HL-60 (cell line): Measurements from ENCODE around the gene AQP6.
"Not testable (repeated sequence)": the region's sequence is repeated elsewhere in the genome, so short reads cannot be mapped to it uniquely, and the experiment has no call there.

Experiments used
- DNase-seq, 2 experiments: peaks; one replicate each; pipeline ENCODE4 v3.0.0-alpha.2; 2010 to 2020; ENCODE audit warnings: low read depth in 1 of 2, low spot score in 1 of 2
- H3K27ac ChIP-seq: fragments of 250-450 bp; sonication (Bioruptor Pico); replicated peaks from 2 replicates; pipeline ENCODE4 v1.5.1; 2020; ENCODE audit warnings: mild to moderate bottlenecking, moderate library complexity
- H3K27me3 ChIP-seq: fragments of 250-450 bp; sonication (Bioruptor Pico); 2 replicates; pipeline ENCODE4 v1.5.1; 2021; ENCODE audit warnings: mild to moderate bottlenecking, moderate library complexity; ENCODE audit not compliant: insufficient read depth, poor library complexity, severe bottlenecking
- H3K4me3 ChIP-seq: replicated peaks from 2 replicates; pipeline ENCODE4 v1.5.1; 2011; ENCODE audit warnings: mild to moderate bottlenecking, control low read depth, low read length; ENCODE audit not compliant: insufficient read depth
- CTCF ChIP-seq: IDR thresholded peaks from one replicate; pipeline ENCODE4 v1.5.1; 2011; ENCODE audit warnings: low read length, control low read depth, inconsistent platforms; ENCODE audit not compliant: insufficient read depth
- GABPA ChIP-seq: IDR thresholded peaks from 2 replicates; pipeline ENCODE4 v1.6.1; 2012; ENCODE audit warnings: low read depth
- POLR2AphosphoS5 ChIP-seq: IDR thresholded peaks from 2 replicates; pipeline ENCODE4 v1.6.1; 2012; ENCODE audit warnings: low read depth
- REST ChIP-seq: IDR thresholded peaks from 2 replicates; pipeline ENCODE4 v1.6.1; 2012; ENCODE audit warnings: low read depth; ENCODE audit not compliant: insufficient replicate concordance
- SPI1 ChIP-seq: IDR thresholded peaks from 2 replicates; pipeline ENCODE4 v1.6.1; 2012; ENCODE audit warnings: low read depth, mild to moderate bottlenecking, borderline replicate concordance

The AQP6 gene

GRCh38 chr12:49987625-49988303 is 15.0 kb downstream of the AQP6 start:
- TF ChIP-seq CTCF (no peak), GABPA (no peak), REST (no peak), POLR2AphosphoS5 (peak; percentile 27; the same call in 1 of the 2 replicates), SPI1 (peak; percentile 48; the same call in 1 of the 2 replicates)

GRCh38 chr12:49989400-49989799 is 16.7 kb downstream of the AQP6 start:
- not testable (repeated sequence) for H3K4me3 ChIP-seq

More at GRCh38 chr12:49987625-49988303, 15.0 kb downstream of the AQP6 start:
- H3K27me3 ChIP-seq: no peaks in the 10 kb centered on the region
- H3K4me3 ChIP-seq: no peak overlapping the region
- peak in 1 of 2 experiments; percentile 89 for DNase-seq
- peak overlapping the region; percentile 30 for H3K27ac ChIP-seq

GRCh38 chr12:49990273-49990672 is 17.5 kb downstream of the AQP6 start:
- Histone ChIP-seq H3K27me3 (no peaks in the 10 kb centered on the region), H3K4me3 (no peak overlapping the region), H3K27ac (peak overlapping the region; percentile 12; the same call in 1 of the 2 replicates)
- DNase-seq: peak in 1 of 2 experiments; percentile 41
- TF ChIP-seq GABPA (no peak), REST (no peak), POLR2AphosphoS5 (no peak), CTCF (no peak), SPI1 (no peak)

More at GRCh38 chr12:49989400-49989799, 16.7 kb downstream of the AQP6 start:
- not testable (repeated sequence) for DNase-seq, H3K27ac ChIP-seq, H3K27me3 ChIP-seq

GRCh38 chr12:49998453-49998852 is 25.7 kb downstream of the AQP6 start:
- no peak for DNase-seq
- no peaks in the 10 kb centered on the region for H3K27me3 ChIP-seq
- H3K4me3 ChIP-seq: no peak overlapping the region
- TF ChIP-seq POLR2AphosphoS5 (no peak), CTCF (no peak), GABPA (no peak), REST (no peak), SPI1 (no peak)
- H3K27ac ChIP-seq: no peak overlapping the region
